GM12801 (cell line): ENCODE data around the gene LRRC32.

Source experiments
- TF ChIP-seq, protein P1 (sequence below): IDR thresholded peaks from one replicate; pipeline ENCODE4 v1.5.1; 2011; ENCODE audit warnings: control low read depth; ENCODE audit not compliant: insufficient read length; ENCODE audit errors: extremely low read depth

LRRC32 gene, protein sequence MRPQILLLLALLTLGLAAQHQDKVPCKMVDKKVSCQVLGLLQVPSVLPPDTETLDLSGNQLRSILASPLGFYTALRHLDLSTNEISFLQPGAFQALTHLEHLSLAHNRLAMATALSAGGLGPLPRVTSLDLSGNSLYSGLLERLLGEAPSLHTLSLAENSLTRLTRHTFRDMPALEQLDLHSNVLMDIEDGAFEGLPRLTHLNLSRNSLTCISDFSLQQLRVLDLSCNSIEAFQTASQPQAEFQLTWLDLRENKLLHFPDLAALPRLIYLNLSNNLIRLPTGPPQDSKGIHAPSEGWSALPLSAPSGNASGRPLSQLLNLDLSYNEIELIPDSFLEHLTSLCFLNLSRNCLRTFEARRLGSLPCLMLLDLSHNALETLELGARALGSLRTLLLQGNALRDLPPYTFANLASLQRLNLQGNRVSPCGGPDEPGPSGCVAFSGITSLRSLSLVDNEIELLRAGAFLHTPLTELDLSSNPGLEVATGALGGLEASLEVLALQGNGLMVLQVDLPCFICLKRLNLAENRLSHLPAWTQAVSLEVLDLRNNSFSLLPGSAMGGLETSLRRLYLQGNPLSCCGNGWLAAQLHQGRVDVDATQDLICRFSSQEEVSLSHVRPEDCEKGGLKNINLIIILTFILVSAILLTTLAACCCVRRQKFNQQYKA

DNA sequence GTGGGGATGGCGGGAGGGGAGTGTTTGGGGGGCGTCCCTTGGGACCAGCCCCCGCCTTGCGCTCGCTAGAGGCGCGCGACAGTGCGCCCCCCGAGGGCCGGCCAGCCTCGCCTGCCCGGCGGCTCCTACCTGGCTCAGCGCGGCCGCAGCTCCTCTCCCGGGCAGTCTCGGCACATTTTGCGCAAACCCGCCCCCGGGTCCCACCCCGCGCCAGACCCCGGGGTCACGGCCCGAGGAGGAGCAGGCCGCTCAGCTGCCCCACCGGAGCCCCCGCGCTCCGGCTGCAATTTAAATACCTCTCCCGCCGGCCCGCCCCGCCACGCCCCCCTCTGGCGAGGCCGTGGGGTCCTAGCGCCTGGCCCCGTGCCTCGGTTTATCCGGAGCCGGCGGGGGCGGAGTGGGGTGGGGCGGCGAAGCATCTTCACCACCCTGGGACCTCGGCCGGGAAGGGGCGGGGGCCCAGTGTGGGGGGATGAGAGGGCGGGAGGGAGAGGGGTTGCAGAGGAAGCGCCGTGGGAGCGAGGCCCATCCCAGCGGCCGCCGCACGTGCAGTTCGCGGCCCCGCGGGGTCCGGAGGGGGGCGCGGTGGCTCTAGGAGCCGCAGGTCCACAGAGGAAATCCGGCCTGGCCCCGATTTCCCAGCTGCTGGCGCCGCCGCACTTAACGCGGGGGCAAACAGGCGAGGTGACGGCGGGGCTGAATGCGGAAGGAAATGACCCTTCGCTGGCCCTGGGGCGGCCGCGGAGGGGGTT is at the start of gene LRRC32:
Gene LRRC32, minus strand, starts transcription at position 263 of the 752 bp plus-strand sequence. CDS start 4,793 bp downstream, outside the sequence.
- TF ChIP-seq, protein P1, sequence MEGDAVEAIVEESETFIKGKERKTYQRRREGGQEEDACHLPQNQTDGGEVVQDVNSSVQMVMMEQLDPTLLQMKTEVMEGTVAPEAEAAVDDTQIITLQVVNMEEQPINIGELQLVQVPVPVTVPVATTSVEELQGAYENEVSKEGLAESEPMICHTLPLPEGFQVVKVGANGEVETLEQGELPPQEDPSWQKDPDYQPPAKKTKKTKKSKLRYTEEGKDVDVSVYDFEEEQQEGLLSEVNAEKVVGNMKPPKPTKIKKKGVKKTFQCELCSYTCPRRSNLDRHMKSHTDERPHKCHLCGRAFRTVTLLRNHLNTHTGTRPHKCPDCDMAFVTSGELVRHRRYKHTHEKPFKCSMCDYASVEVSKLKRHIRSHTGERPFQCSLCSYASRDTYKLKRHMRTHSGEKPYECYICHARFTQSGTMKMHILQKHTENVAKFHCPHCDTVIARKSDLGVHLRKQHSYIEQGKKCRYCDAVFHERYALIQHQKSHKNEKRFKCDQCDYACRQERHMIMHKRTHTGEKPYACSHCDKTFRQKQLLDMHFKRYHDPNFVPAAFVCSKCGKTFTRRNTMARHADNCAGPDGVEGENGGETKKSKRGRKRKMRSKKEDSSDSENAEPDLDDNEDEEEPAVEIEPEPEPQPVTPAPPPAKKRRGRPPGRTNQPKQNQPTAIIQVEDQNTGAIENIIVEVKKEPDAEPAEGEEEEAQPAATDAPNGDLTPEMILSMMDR, result no peak

DNA sequence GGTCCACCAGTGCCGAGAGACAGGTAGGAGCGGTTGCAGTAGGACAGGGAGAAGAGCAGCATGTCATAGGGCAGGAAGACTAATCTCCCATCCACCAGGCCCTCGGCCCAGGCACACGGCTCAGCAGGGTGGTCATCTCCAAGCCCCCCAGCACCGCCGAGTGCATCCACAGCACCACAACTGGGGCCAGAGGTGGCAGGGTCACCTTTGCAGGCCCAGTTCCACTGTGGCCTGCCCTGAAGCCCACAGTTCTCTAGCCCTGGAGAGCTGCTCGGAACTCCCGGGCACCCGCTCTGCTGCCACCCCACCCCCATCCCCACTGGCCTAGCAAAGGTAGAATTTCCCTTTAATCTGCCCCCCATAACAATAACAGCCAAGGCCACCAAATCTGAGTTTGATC is 49.1 kb upstream of the LRRC32 start:
- TF ChIP-seq, protein P1, result no peak

DNA sequence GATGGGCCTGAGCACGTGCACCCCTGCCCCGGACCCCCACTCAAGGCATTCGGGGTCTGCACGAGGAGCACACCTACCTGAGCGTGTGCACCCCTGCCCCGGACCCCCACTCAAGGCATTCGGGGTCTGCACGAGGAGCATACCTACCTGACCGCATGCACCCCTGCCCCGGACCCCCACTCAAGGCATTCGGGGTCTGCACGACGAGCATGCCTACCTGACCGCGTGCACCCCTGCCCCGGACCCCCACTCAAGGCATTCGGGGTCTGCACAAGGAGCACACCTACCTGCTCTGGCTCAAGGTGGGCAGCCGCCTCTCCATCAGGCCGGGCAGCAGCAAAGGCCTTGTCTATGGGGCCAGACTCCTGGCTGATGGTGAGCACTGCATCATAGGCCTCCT is 48.7 kb upstream of the LRRC32 start:
- TF ChIP-seq, protein P1, result no peak

DNA sequence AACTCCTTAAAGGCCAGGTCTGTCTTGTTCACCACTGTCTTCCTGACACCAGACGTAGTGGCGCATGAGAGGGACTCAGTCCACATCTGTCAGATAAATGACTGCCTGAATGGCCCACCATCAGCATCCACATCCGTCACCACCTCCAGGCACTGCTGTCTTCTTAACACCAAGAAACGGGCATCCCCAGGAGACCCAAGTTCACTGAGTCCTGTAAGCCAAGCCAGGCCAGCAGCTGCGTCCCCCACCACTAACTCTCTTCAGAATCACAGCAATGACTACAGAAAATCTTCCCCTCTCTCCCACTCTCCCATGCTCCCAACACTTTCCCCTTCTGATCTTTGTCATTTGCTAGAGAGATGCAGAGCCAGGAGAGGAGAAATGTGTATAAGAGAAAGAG is 47.3 kb upstream of the LRRC32 start:
- TF ChIP-seq, protein P1, result no peak

DNA sequence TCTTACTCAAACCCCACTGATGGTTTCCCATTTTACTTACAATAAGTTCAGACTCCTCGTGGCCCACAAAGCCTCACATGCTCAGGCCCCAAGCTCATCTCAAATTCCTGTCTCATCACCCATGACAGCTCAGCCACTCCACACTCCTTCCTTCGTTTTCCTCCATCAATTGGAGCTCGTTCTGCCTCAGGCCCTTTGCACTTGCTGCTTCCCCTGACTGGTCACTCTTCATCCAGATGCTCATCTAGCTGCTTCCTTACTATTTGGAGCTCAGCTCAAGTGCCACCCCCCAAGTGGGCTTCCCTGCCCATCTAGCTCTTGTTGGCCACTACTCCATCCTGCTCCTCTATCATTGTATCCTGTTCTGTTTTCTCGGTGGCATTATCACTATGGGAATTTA is 46.8 kb upstream of the LRRC32 start:
- TF ChIP-seq, protein P1, result no peak

DNA sequence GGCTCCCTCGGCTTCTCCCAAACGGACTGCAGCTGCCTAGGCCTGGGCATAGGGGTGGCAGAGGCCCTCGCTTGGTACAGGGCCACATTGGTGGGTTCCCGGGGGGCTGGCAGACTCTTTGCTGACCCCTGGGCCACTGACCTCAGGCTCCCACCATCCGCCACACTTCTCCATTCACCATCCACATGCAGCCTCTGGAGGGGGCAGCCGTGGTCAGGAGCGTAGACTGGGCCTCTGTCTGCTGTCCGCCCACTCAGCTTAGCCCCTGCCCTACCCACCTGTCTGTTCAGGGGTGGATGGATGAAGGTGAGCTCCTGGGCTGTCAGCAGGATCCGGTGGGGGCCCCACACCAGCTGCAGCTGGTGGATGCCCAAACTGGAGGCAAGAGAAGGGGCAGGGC is 45.7 kb upstream of the LRRC32 start:
- TF ChIP-seq, protein P1, result no peak

DNA sequence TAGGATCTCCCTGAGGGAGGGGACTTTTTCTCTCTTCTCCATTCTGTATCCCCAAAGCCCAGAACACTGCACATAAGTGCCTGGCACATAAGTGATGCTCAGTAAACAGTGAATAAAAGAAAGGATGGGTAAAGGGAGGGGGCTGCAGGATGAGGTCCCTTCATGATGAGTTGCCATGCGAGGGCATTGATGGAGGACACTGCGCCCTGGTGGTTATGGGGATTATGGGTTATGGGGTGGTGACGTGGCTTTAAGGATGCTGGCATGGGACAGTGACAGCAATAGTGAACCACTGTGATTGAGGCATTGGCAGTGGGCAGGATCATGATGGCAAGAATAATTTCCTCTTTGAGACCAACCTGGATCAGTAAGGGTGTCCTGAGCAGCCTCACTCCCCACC is 43.9 kb upstream of the LRRC32 start:
- TF ChIP-seq, protein P1, result no peak
